ENCODE measurements around the gene PIGQ.
"Not testable (repeated sequence)": the region's sequence is repeated elsewhere in the genome, so short reads cannot be mapped to it uniquely, and the experiment has no call there.

The PIGQ gene

GRCh38 chr16:588889-589657 is 19.3 kb downstream of the PIGQ start:
- peak; percentile 97 for DNase-seq

- peak; percentile 99 for DNase-seq
These were observed 20.0 kb downstream of the PIGQ start, which contains the start of gene RAB40C for GRCh38 chr16:589658-590187. RAB40C (plus strand) TSS chr16:590066; CDS start chr16:590292, 226 bp downstream.

GRCh38 chr16:590188-590814 is 20.5 kb downstream of the PIGQ start:
- DNase-seq: no peak

- no peak for DNase-seq
These were observed 21.0 kb downstream of the PIGQ start for GRCh38 chr16:590815-591200.

GRCh38 chr16:591231-591630 is 21.5 kb downstream of the PIGQ start:
- no peak for DNase-seq

- no peak for DNase-seq
These were observed 22.2 kb downstream of the PIGQ start for GRCh38 chr16:591892-592517.

- no peak for DNase-seq
These were observed 22.9 kb downstream of the PIGQ start for GRCh38 chr16:592518-593306.

- no peak for DNase-seq
These were observed 23.6 kb downstream of the PIGQ start for GRCh38 chr16:593406-593805.

GRCh38 chr16:593807-594206 is 24.0 kb downstream of the PIGQ start:
- no peak for DNase-seq

- DNase-seq: no peak
These were observed 25.3 kb downstream of the PIGQ start for GRCh38 chr16:595094-595528.

GRCh38 chr16:595942-596735 is 26.4 kb downstream of the PIGQ start:
- no peak for DNase-seq

GRCh38 chr16:596736-597060 is 26.9 kb downstream of the PIGQ start:
- DNase-seq: no peak

GRCh38 chr16:597655-598054 is 27.9 kb downstream of the PIGQ start:
- not testable (repeated sequence) for DNase-seq

- DNase-seq: no peak
These were observed 29.3 kb downstream of the PIGQ start for GRCh38 chr16:598823-599739.

- no peak for DNase-seq
These were observed 31.0 kb downstream of the PIGQ start for GRCh38 chr16:600781-601180.

- DNase-seq: no peak
These were observed 34.2 kb downstream of the PIGQ start for GRCh38 chr16:603933-604332.

- no peak for DNase-seq
These were observed 37.0 kb downstream of the PIGQ start for GRCh38 chr16:606656-607307.

- no peak for DNase-seq
These were observed 38.3 kb downstream of the PIGQ start for GRCh38 chr16:608019-608418.

GRCh38 chr16:609316-609715 is 39.5 kb downstream of the PIGQ start:
- DNase-seq: no peak

- DNase-seq: no peak
These were observed 40.2 kb downstream of the PIGQ start for GRCh38 chr16:609984-610383.
